ENCODE measurements around the gene MT1B.
"Not testable (repeated sequence)": the region's sequence is repeated elsewhere in the genome, so short reads cannot be mapped to it uniquely, and the experiment has no call there.

MT1B gene

DNA sequence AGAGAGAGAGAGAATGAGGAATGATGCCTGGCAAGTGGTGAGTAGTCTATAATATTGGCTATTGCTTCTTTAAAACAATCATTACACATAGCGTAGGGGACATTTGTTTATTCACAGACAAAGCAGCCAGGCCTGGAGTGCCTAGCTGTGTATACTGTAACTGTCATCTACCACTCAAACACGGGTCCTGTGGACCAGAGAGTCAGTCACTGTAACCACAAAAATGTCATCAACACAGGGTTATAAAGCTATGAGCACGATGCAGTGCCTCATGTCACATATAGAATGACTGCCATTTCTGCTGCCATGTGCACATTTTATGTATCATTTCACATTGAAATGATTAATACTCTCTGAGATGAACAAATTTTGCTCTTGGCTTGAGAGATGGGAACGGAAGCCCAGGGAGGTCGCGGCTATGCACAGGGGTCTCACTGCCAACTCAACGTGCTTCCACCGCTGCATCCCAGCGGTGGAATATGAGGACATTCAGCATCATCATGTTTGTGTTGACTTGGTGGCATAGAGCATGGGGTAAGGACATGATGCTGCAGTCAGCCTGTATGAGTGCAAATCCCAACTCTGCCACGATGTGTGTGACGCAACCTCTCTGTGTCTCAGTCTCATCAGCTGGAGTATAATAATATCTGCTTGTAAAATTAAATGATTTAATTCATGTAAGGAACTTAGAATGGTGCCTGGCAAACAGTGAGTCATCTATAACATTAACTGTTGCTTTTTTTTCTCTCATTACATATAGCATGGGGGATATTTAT lies 21.3 kb downstream of the MT1B start:
- H3K4me1 ChIP-seq = no peaks in the 10 kb centered on the region
- H3K4me3 ChIP-seq (ENCODE audit: low read depth, low read length) = no peak overlapping the region
- peaks cover 50% of the 10 kb centered on the region for H3K27me3 ChIP-seq
- H3K36me3 ChIP-seq = no peaks in the 10 kb centered on the region
- no peak for DNase-seq
- no peaks in the 10 kb centered on the region for H3K9me3 ChIP-seq
- TF ChIP-seq, protein P1, sequence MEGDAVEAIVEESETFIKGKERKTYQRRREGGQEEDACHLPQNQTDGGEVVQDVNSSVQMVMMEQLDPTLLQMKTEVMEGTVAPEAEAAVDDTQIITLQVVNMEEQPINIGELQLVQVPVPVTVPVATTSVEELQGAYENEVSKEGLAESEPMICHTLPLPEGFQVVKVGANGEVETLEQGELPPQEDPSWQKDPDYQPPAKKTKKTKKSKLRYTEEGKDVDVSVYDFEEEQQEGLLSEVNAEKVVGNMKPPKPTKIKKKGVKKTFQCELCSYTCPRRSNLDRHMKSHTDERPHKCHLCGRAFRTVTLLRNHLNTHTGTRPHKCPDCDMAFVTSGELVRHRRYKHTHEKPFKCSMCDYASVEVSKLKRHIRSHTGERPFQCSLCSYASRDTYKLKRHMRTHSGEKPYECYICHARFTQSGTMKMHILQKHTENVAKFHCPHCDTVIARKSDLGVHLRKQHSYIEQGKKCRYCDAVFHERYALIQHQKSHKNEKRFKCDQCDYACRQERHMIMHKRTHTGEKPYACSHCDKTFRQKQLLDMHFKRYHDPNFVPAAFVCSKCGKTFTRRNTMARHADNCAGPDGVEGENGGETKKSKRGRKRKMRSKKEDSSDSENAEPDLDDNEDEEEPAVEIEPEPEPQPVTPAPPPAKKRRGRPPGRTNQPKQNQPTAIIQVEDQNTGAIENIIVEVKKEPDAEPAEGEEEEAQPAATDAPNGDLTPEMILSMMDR (IDR thresholded peaks at IDR 0.05; ENCODE audit: low read depth, low read length) = no peak

DNA sequence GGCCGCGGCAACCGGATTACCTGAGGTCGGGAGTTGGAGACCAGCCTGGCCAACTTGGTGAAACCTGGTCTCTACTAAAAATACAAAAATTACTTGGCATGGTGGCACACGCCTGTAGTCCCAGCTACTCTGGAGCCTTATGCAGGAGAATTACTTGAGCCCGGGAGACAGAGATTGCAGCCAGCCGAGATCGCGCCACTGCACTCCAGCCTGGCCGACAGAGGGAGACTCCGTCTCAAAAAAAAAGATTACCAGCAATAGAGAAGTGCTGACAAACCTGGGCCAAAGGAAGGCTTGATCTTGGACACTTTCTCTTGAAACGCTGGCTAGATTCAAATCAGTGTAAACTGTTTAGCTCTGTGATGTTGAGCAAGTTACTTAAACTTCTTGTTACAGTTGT lies 22.2 kb downstream of the MT1B start:
- Histone ChIP-seq H3K4me1 (no peaks in the 10 kb centered on the region), H3K4me3 (ENCODE audit: low read depth, low read length) (no peak overlapping the region), H3K36me3 (no peaks in the 10 kb centered on the region), H3K27me3 (peaks cover 40% of the 10 kb centered on the region), H3K9me3 (no peaks in the 10 kb centered on the region)
- no peak for DNase-seq
- TF ChIP-seq, protein P1 (IDR thresholded peaks at IDR 0.05; ENCODE audit: low read depth, low read length) = peak; percentile 60

DNA sequence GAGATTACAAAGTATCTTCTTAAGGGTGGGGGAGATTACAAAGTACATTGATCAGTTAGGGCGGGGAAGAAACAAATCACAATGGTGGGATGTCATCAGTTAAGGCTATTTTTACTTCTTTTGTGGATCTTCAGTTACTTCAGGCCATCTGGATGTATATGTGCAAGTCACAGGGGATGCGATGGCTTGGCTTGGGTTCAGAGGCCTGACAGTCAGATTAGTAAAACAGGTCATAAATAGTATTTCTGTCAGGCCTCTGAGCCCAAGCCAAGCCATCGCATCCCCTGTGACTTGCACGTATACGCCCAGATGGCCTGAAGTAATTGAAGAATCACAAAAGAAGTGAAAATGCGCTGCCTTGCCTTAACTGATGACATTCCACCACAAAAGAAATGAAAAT lies 22.9 kb downstream of the MT1B start:
- not testable (repeated sequence) for DNase-seq; H3K9me3 ChIP-seq; H3K36me3 ChIP-seq; H3K4me3 ChIP-seq (ENCODE audit: low read depth, low read length); H3K4me1 ChIP-seq
- peaks cover 33% of the 10 kb centered on the region for H3K27me3 ChIP-seq

DNA sequence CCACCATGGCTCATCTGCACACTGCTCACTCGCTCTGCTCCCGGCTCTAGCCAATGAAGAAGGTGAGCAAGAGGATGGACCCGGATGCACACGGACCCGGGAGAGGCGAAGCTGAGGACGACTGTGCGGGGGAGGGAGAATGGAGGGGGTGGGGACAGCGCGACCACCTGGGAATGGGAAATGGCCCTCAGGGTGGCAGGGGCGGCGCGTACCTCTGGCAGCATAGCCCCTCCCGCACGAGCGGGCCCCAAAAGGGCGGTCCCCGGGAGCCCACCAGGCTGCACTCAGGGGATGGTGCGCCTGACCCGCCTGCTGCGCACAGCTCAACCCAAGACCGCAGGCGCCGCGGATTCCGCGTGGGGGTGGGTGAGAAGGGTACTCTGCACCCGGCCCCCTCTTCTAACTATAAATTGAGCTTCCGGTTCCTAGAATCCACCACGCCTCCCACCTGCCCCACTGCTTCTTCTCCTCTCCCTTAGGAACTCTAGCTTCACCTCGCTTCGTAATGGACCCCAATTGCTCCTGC lies 24.1 kb downstream of the MT1B start:
- Histone ChIP-seq H3K4me1 (no peaks in the 10 kb centered on the region), H3K27me3 (peaks cover 22% of the 10 kb centered on the region), H3K4me3 (ENCODE audit: low read depth, low read length) (no peak overlapping the region), H3K9me3 (no peaks in the 10 kb centered on the region), H3K36me3 (no peaks in the 10 kb centered on the region)
- DNase-seq = no peak
- TF ChIP-seq, protein P1 (IDR thresholded peaks at IDR 0.05; ENCODE audit: low read depth, low read length) = no peak

DNA sequence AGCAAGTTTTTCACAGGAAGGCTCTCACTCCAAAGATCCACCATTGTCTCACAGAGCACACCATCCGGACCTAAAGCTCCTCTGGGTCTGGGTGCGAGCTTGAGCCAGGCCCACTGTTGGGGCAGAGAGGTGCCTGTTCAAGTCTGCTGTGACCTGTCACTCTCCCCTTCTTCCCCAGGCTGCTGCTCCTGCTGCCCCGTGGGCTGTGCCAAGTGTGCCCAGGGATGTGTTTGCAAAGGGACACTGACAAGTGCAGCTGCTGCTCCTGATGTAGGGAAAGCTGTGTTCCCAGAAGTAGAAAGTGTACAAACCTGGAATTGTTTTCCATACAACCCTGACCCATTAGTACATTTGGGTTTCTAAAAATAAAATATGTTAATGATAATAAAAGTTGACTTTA lies 25.8 kb downstream of the MT1B start:
- TF ChIP-seq, protein P1 (IDR thresholded peaks at IDR 0.05; ENCODE audit: low read depth, low read length) = no peak
- H3K27me3 ChIP-seq = peaks cover 7% of the 10 kb centered on the region; the same call in 1 of the 2 replicates
- no peaks in the 10 kb centered on the region for H3K36me3 ChIP-seq
- H3K9me3 ChIP-seq = no peaks in the 10 kb centered on the region
- DNase-seq = no peak
- no peaks in the 10 kb centered on the region for H3K4me1 ChIP-seq
- H3K4me3 ChIP-seq (ENCODE audit: low read depth, low read length) = no peak overlapping the region

DNA sequence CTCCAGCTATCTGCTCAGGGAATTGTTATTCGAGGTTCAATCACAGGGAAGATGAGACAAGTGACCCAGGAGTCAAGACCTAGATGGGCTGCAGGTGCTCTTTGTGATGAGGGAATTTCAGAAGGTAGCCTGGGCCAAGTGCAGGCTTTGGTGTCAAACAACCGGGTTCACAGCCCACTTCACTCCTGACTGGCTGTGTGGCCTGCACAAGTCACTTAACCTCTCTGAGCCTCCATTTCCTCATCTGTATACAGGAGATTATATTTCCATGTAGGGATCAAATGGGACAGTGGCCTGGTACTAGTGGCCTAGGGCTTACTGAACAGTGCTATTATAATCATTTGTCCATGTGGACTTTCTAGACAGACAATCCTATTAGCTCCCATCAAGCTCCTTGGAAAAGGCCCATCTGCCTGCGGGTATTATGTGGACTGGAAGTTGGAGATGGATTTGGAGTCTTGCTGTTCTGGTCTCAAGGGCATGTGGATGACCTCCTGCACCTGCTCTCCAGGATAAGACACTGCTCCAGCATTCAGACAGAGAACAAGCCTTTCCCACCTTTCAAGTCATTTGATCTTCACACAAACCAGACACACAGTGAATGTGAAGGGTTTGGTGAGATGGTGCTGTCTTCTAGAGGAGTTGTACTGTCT lies 27.5 kb downstream of the MT1B start:
- TF ChIP-seq, protein P1 (IDR thresholded peaks at IDR 0.05; ENCODE audit: low read depth, low read length) = no peak
- Histone ChIP-seq H3K4me3 (ENCODE audit: low read depth, low read length) (no peak overlapping the region), H3K36me3 (no peaks in the 10 kb centered on the region), H3K9me3 (no peaks in the 10 kb centered on the region), H3K4me1 (no peaks in the 10 kb centered on the region), H3K27me3 (no peaks in the 10 kb centered on the region)
- no peak for DNase-seq
